HG03045 (cell line): ENCODE results near the gene SUPT6H.
"Not testable (repeated sequence)": the region's sequence is repeated elsewhere in the genome, so short reads cannot be mapped to it uniquely, and the experiment has no call there.

Experiments used
- ATAC-seq: cut with Tn5 transposase; IDR thresholded peaks from one replicate; pipeline ENCODE4 v1.9.1; 2021; ENCODE audit warnings: mild to moderate bottlenecking, moderate library complexity; ENCODE audit not compliant: unreplicated experiment

Gene SUPT6H

DNA sequence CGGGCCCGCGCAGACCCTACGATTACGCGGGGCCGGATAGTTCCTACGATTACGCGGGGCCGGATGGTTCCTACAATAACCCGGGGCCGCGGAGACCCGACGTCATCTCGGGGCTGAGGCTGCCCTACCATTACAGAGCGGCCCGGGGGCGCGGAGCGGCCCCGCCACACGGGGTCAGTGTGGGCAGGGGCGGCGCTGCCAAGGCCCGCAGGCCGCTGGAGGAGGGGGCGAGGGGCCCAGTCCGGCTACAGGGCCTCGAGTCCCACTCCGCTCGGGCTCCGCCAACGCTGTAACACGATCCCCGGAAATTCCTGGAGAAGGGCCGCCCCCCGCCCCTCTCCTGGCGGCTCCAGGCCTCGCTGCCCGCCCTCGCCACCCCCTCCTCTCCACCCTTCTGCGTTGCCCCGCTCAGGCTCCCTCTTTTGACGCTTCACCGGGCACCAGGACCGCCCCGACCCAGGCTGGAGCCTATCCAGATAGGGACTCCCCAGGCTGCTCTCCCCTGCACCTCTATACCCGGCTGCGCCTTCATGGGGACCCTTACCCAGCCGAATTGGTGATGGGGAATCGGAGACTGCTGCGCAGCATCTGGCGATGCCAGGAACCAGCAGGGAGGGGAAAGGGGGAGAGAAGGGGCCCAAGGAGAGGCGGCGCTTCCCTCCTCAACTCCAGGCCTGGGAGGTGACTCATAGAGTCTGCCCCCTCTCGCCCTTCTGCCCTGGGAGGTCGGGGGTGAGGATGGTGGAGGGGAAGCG, 55.8 kb downstream of the SUPT6H start, which contains the start of gene RAB34:
RAB34 (minus strand) TSS at position 291 of the 755 bp plus-strand sequence. CDS start 602 bp downstream, outside the sequence.
- no peak for ATAC-seq

DNA sequence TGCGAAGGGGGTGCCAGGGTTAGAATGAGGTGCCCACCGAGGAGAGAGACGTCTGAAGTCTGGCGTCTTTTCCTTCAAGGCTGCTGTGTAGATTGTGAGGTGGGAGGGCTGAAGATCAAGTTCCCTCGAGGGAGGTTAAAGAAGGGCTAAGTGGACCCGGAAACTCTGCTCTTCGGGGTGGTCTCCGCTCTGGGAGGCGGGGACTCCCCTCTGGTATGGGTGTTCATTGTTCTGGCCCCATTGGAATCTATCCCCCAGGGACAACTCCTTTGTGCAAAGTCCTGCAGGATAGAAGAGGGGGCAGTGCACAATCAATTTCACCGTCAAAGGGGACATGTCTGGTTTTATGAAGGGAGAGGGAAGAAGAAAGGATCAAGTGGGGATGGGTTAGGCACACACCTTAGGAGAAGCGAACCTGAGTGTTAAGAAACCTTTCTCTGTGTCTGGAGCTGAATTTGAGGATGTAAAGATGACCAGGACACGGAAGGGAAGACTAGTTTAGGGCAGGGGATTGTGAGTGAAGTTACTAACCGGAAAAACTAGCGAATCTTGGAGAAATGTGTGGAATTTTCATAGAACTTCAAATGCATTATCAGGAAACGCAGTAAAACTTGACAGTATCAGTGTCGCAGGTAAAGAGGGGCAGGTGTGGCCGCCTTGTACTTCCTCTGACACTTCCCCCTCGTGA, 56.5 kb downstream of the SUPT6H start:
- no peak for ATAC-seq

DNA sequence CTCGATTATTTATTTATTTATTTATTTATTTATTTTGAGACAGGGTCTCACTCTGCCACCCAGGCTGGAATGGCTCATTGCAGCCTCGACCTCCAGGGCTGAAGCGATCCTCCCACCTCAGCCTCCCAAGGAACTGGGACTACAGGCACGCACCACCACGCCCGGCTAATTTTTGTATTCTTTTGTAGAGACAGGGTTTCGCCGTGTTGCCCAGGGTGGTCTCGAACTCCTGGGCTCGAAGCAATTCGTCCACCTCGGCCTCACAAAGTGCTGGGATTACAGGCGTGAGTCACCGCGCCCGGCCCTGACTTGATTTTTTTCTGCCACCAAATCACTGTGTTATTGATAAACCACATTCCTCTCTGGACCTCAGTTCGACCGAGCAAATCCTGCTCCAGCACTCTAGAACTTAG, 57.0 kb downstream of the SUPT6H start:
- peak; percentile 2 for ATAC-seq

DNA sequence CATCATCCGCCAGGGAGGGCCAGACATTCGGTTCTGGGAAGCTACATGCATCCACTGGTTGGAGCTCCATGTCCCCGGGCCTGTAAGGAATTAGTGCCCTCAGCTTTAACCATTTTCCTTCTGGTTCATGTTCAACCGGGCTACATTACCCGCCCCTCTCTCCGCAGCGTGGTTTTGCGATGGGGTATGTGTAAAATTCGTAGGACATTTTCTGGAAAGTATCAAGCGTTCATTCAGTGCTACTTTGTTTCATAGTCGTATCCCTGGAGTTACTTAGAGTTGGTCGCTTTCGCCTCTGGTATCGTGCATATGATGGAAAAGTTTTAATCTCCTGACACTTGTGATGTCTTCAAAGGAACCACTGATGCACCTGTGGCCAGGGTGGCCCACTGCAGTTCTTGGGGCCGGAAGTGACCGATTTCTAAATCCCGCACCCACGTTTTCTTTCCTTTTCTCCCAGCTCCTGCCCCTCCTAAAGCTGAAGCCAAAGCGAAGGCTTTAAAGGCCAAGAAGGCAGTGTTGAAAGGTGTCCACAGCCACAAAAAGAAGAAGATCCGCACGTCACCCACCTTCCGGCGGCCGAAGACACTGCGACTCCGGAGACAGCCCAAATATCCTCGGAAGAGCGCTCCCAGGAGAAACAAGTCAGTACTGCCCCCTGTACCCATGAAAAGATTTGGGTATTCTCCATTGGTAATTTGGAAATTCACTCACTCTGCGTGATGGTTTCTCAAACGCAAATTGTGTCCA, 58.4 kb downstream of the SUPT6H start:
- no peak for ATAC-seq

DNA sequence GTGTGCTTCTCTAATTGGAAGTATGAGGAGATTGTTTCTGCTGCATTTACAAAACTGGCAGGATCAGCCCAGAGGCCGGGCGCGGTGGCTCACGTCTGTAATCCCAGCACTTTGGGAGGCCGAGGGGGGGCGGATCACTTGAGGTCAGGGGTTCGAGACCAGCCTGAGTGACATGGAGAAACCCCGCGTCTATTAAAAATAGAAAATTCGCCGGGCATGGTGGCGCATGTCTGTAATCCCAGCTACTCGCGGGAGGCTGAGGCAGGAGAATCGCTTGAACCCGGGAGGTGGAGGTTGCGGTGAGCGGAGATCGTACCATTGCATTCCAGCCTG, 59.0 kb downstream of the SUPT6H start:
- not testable (repeated sequence) for ATAC-seq

GRCh38 chr17:28722417-28723158, 60.6 kb downstream of the SUPT6H start:
- ATAC-seq = no peak

DNA sequence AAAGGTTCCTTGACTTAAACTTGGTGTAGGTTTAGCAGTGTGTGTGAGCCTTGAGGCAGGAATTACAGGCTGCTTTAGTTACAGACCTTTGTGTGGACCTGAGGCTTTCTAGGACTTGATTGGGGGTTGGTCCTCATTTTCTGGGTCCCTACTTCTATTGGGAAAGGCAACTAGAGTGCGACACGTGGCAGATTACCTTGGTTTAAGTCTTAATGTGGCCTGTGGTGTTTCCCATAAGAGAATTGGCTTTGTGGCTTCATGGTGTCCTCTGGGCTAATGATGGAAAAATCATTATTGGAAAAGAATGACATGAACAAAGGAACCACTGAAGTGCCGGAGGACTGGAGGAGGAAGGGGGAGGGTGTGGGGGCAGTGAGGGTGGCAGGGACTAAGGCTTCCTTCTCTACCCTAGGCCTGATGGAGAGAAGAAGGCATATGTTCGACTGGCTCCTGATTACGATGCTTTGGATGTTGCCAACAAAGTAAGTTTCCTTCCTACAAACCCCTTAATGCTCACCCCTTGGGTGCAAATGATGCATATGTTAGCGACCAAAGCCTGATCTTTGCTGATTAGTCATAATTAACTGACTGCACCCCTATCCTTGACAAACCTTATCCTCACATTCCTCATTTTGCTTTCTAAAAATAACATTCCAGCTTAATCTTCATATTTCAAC, 61.3 kb downstream of the SUPT6H start:
- no peak for ATAC-seq

DNA sequence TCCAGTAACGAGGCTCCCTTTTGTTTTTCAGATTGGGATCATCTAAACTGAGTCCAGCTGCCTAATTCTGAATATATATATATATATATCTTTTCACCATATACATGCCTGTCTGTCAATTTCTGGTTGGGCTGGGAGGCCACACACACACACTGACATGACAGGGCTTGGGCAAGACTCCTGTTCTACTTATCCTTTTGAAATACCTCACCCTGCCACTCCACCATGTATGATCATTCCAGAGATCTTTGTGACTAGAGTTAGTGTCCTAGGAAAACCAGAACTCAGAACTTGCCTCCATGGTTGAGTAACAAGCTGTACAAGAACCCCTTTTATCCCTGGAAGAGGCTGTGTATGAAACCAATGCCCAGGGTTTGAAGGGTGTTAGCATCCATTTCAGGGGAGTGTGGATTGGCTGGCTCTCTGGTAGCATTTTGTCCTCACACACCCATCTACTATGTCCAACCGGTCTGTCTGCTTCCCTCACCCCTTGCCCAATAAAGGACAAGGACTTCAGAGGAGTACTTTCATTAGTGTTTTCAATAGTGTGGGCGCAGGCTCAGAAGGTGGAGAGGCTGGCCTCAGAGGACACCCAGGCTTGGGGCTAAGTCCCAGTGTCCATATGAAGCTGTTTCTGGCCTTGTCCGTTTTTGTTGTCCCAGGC, 62.0 kb downstream of the SUPT6H start:
- not testable (repeated sequence) for ATAC-seq

DNA sequence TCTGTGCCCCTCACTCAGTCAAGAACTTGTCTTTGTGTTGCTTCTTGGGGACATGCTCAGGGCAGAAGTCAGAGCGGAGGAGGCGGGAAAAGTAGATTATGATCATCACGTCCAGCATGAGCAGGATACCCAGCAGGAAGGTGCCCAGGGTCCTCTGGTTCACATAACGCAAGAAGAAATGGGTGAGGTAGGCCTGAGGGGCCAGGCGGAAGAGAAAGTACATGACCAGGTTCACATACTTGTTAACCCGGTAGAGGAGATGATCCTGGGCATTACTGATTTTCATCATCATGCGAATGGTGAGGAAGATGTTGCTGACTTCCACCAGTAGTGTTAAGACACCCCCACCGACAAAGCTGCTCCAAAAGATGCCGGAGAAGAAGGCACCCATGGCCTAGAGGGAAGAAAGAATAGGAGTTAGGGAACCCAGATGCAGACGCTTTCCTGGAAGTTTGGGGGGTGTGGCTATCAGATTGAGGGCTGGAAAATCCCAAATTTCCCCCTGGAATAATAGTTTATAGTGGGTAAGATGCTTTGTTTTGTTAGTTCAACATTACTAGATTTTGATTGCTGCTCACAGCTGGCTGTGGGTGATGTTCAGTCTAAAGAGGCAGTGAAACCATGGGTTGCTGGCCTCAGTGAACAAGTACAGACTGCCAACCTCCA, 62.6 kb downstream of the SUPT6H start:
- ATAC-seq = no peak

DNA sequence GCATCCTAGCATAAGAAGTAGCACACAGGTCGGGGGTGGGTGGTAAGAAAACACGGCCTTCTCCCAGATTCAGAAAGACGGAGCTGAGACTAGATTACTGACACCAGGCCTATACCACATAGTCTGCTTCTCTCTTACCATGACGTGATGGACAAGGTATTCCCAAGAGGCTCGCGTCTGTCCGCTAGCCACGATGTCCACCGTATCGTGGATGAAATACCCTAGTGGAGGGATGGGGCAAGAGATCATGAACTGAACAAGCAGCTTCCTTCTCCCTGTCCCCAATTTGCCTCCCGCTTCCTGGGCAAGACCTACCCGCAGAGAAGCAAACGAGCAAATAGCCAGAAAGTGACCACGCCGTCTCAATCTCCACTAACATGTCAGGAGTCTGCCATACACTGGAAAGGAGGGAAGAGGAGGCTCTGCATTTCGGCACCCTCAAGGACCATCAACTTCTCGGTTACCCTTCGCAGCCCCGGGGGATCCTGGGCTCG, 63.2 kb downstream of the SUPT6H start:
- ATAC-seq = no peak

GRCh38 chr17:28725660-28726225, 63.7 kb downstream of the SUPT6H start:
- ATAC-seq = peak; percentile 4

GRCh38 chr17:28726226-28726626, 64.2 kb downstream of the SUPT6H start, which contains the start of gene TLCD1:
TSS of gene TLCD1 (minus strand) at chr17:28726233. CDS start at chr17:28726097, 136 bp downstream.
- ATAC-seq = peak; percentile 17

- ATAC-seq = peak; percentile 31
Measured at GRCh38 chr17:28726627-28727491, 64.9 kb downstream of the SUPT6H start.

DNA sequence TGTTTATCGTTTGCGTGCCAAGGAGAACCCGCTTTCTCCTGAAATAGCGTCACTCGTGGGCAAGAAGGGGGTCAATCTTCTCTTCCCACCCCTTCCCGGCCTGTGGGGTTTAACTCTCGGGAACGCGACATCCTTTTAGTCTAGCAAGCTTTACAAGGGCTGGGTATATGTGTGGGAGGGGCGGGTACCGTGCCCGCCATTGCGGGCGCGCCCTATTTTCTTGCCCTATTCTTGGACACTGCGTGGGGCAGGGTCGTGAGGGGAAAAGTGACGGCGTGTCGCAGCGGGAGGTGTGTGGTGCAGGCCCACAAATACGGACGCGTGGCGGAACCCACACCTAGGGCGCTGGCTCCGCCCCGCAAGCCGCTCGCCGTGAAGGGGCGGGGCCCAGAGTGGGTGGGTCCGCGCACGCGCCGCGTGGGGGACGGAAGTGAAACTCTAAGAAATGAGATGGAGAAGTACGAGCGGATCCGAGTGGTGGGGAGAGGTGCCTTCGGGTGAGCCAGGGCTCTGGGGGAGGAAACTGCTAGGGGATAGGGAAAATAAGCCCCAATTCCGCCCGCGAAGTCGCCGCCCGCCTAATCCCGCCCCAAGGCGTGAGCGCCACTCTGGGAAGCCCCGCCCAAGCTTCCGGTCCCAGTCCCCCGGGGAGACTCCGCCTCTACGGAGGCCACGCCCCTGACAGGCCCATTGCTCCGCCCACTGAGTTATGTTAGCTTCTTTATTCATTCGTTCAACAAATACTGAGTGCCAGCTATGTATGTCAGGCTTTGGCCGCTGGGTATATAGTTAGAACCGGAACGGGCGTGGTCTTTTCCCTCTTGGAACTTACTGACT, 66.6 kb downstream of the SUPT6H start, which contains the start of gene NEK8:
NEK8 (plus strand) TSS at position 425 of the 837 bp plus-strand sequence; CDS start at position 451, 26 bp downstream.
- peak; percentile 56 for ATAC-seq

- no peak for ATAC-seq
Measured at GRCh38 chr17:28729950-28730330, 67.9 kb downstream of the SUPT6H start.

DNA sequence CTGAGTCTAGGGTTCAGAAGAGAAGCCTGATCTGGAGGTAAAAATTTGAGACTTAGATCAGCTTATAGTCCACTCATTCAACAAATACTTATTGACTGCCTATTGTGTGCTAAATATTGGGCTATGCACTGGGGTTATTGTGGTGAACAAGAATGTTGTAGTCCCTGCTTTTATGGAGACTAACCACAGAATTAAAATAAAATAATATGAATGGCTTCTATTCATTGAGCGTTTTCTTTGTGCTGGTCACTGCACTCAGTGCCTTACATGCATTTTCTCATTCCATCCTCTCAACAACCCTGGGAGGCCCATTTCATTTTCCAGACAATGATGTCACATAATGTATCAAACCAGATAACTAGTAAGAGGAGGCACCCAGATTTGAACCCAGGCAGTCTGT, 71.3 kb downstream of the SUPT6H start:
- ATAC-seq = no peak
